BLaER1 (cell line): Measurements from ENCODE around the gene XYLT2.
A peak's percentile ranks its signal among the peaks of the same experiment; 100 is the strongest.
"Not testable (repeated sequence)": the region's sequence is repeated elsewhere in the genome, so short reads cannot be mapped to it uniquely, and the experiment has no call there.

Experiments
- H3K27ac ChIP-seq: shearing (Covaris generic); formaldehyde crosslinking; 2 replicates; pipeline ENCODE4 v1.8.1; 2022
- H3K27me3 ChIP-seq: shearing (Covaris generic); formaldehyde crosslinking; 2 replicates; pipeline ENCODE4 v1.8.1; 2022
- H3K36me3 ChIP-seq: shearing (Covaris generic); formaldehyde crosslinking; 2 replicates; pipeline ENCODE4 v1.8.1; 2022
- H3K4me1 ChIP-seq: shearing (Covaris generic); formaldehyde crosslinking; 2 replicates; pipeline ENCODE4 v1.8.1; 2022
- H3K4me2 ChIP-seq: shearing (Covaris generic); formaldehyde crosslinking; 2 replicates; pipeline ENCODE4 v1.8.1; 2022
- H3K4me3 ChIP-seq: shearing (Covaris generic); formaldehyde crosslinking; 2 replicates; pipeline ENCODE4 v1.8.1; 2022
- H3K9ac ChIP-seq: shearing (Covaris generic); formaldehyde crosslinking; 2 replicates; pipeline ENCODE4 v1.8.1; 2022
- H3K9me3 ChIP-seq: shearing (Covaris generic); formaldehyde crosslinking; 2 replicates; pipeline ENCODE4 v1.8.1; 2022
- H4K20me1 ChIP-seq: shearing (Covaris generic); formaldehyde crosslinking; 2 replicates; pipeline ENCODE4 v1.8.1; 2022
- Cebpa-rat ChIP-seq: shearing (Covaris generic); IDR thresholded peaks from 2 replicates; pipeline ENCODE4 v1.8.1; 2022

Gene XYLT2

GRCh38 chr17:50331085-50331791 lies 14.7 kb upstream of the XYLT2 start:
- H3K27me3 ChIP-seq = no peaks in the 10 kb centered on the region
- no peak overlapping the region for H3K27ac ChIP-seq
- no peak for TF ChIP-seq Cebpa-rat
- H3K36me3 ChIP-seq = no peaks in the 10 kb centered on the region
- no peaks in the 10 kb centered on the region for H3K9me3 ChIP-seq
- peaks cover 70% of the 10 kb centered on the region for H3K4me1 ChIP-seq
- no peak overlapping the region for H3K4me2 ChIP-seq
- no peak overlapping the region for H3K9ac ChIP-seq
- H4K20me1 ChIP-seq = no peaks in the 10 kb centered on the region
- no peak overlapping the region for H3K4me3 ChIP-seq

DNA sequence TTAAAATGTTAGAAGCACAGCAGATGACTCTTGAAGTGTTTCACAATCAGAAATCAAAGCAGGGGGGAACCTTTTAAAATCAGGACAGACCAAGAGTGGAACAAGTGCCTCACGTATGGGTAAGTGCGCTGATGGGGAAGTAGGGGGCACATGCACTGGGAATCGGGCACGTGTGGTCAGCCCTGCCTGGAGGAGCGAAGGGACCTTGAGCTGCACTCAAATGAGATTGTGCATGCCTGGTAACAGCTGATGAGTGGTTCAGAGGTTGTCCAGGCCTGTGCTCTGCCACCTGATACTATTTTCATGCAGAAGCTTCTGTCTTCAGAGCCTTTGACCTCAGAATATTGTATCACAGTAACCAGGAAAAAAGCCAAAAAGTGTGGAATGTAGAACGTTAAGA lies 13.7 kb upstream of the XYLT2 start:
- H3K9ac ChIP-seq = 0 out of 2 replicates have a peak overlapping the region, but pooled peaks have one; percentile 7
- no peaks in the 10 kb centered on the region for H3K9me3 ChIP-seq
- peaks cover 60% of the 10 kb centered on the region for H3K4me1 ChIP-seq
- H3K36me3 ChIP-seq = no peaks in the 10 kb centered on the region
- H4K20me1 ChIP-seq = no peaks in the 10 kb centered on the region
- no peak overlapping the region for H3K27ac ChIP-seq
- no peak overlapping the region for H3K4me3 ChIP-seq
- no peak for TF ChIP-seq Cebpa-rat
- H3K4me2 ChIP-seq = no peak overlapping the region
- H3K27me3 ChIP-seq = no peaks in the 10 kb centered on the region

DNA sequence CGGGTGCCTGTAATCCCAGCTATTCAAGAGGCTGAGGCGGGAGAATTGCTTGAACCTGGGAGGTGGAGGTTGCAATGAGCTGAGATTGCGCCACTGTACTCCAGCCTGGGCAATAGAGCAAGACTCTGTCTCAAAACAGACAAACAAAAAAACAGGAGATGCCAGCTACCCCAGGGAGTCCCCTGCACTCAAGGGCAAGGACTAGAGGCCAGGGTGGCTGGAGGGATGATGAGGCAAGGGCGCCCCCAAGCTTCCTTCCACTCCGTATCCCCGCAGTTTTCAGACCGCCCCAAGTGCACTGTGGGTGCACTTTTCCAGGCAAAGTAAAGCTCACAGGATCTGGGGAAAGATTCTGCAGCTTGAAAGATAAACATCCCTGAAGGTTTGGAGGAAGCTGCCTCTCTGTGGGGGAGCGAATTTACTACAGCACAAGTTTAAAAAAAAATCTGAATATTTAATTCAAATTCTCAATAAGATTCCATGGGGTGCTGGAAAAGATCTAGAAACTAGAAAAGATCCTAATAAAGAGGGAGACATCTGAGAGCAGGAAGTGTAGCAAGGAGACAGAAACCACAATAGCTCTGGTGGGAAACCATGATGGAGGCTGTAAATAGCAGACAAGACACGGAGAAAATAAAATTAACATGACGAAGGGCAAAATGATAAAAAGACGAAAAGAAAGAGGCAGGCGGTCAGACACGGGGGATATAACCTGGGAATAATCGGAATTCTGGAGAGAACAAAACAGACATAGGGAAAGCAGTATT lies 12.5 kb upstream of the XYLT2 start:
- peak overlapping the region; percentile 56 for H3K9ac ChIP-seq
- peaks cover 48% of the 10 kb centered on the region for H3K4me1 ChIP-seq
- peak overlapping the region; percentile 82 for H3K4me2 ChIP-seq

DNA sequence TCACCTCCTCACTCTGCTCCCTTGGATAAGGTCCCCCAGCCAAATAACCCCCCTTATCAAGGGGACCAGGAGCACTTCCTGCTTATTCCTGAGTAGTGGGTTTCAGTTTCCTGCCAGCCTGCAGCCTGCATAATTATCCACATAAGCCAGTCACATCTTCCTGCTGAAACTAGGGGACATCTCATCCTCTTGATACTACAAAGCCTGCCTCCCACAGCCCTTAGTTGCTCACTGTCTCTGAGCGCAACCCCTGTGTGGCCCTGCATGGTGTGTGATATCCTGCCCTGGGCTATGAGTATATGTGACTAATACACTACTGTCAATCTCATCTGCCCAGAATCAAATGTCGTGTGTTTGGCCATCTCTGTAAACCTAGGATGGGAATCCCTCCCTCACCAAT lies 8.0 kb upstream of the XYLT2 start:
- Histone ChIP-seq H3K4me1 (peaks cover 15% of the 10 kb centered on the region), H3K9me3 (peaks cover 24% of the 10 kb centered on the region), H3K4me3 (no peak overlapping the region), H3K9ac (no peak overlapping the region), H4K20me1 (no peaks in the 10 kb centered on the region), H3K27ac (no peak overlapping the region), H3K27me3 (no peaks in the 10 kb centered on the region), H3K36me3 (no peaks in the 10 kb centered on the region), H3K4me2 (no peak overlapping the region)
- TF ChIP-seq Cebpa-rat = no peak

More for the DNA sequence above, 12.5 kb upstream of the XYLT2 start:
- peak overlapping the region; percentile 69 for H3K27ac ChIP-seq
- not testable (repeated sequence) for H3K4me3 ChIP-seq, H3K9me3 ChIP-seq, H3K27me3 ChIP-seq, H3K36me3 ChIP-seq, H4K20me1 ChIP-seq

GRCh38 chr17:50338645-50339044 lies 7.3 kb upstream of the XYLT2 start:
- no peak for TF ChIP-seq Cebpa-rat
- Histone ChIP-seq H3K36me3 (no peaks in the 10 kb centered on the region), H3K4me3 (no peak overlapping the region), H3K27ac (no peak overlapping the region), H3K9me3 (peaks cover 24% of the 10 kb centered on the region), H3K4me2 (no peak overlapping the region), H4K20me1 (no peaks in the 10 kb centered on the region), H3K4me1 (peaks cover 8% of the 10 kb centered on the region), H3K27me3 (no peaks in the 10 kb centered on the region), H3K9ac (no peak overlapping the region)

- Histone ChIP-seq H3K36me3 (no peaks in the 10 kb centered on the region), H3K4me2 (no peak overlapping the region), H3K27ac (no peak overlapping the region), H3K9ac (no peak overlapping the region), H3K4me1 (peaks cover 6% of the 10 kb centered on the region), H3K4me3 (no peak overlapping the region), H4K20me1 (no peaks in the 10 kb centered on the region), H3K27me3 (no peaks in the 10 kb centered on the region), H3K9me3 (peaks cover 24% of the 10 kb centered on the region)
- no peak for TF ChIP-seq Cebpa-rat
These were observed 6.5 kb upstream of the XYLT2 start for GRCh38 chr17:50339381-50339780.

GRCh38 chr17:50344731-50345365 lies 1.1 kb upstream of the XYLT2 start:
- H3K4me3 ChIP-seq = peak overlapping the region; percentile 94

GRCh38 chr17:50346313-50347116 lies 589 bp downstream of the XYLT2 start:
- Histone ChIP-seq H3K9ac (peak overlapping the region; percentile 94), H3K4me2 (peak overlapping the region; percentile 97), H4K20me1 (peaks cover 44% of the 10 kb centered on the region), H3K4me1 (peaks cover 38% of the 10 kb centered on the region), H3K27ac (peak overlapping the region; percentile 92), H3K36me3 (peaks cover 10% of the 10 kb centered on the region), H3K9me3 (peaks cover 7% of the 10 kb centered on the region), H3K27me3 (no peaks in the 10 kb centered on the region), H3K4me3 (peak overlapping the region; percentile 94)
- TF ChIP-seq Cebpa-rat = no peak

More at GRCh38 chr17:50344731-50345365, 1.1 kb upstream of the XYLT2 start:
- no peaks in the 10 kb centered on the region for H3K27me3 ChIP-seq
- H3K9me3 ChIP-seq = peaks cover 9% of the 10 kb centered on the region
- H3K36me3 ChIP-seq = peaks cover 7% of the 10 kb centered on the region
- H3K4me1 ChIP-seq = peaks cover 38% of the 10 kb centered on the region
- peaks cover 31% of the 10 kb centered on the region for H4K20me1 ChIP-seq
- H3K27ac ChIP-seq = peak overlapping the region; percentile 92
- no peak for TF ChIP-seq Cebpa-rat
- peak overlapping the region; percentile 97 for H3K4me2 ChIP-seq
- H3K9ac ChIP-seq = peak overlapping the region; percentile 94; the same call in 1 of the 2 replicates

DNA sequence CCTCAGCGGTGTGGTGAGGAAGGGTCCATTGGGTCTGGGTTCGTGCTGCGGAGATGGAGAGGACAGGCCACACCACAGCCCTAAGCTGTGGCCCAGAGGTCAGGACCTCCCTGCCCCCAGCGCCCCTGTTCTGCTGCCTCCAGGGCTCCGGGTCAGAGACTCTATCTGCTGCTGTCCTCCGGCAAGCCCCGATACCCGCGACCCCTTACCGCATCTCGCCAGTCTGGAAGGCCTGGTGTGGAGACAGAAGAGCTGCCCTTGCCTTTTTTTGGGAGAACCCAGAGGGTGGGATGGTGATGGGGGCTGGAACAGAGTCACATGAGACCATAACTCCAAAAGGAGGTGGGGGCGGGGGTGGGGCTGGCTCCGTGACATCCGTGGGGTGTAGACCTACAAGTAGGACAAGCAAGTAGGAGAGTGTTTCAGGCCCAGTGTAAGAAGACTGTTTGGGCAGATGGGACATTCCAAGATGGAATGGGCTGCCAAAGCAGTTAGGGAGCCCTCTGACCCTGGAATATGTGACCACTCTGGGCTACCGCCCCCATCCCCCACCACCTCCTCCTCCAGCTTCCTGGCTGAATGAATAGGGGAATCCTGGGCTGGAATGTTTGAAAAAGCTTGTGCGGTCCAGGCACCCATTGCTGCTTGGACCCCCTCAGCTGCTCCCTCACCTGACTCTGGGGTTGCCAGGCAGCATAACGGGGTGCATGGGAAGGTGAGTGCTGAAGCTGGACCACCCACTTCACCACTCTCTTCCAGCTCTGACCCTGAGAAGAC lies 1.4 kb downstream of the XYLT2 start:
- no peaks in the 10 kb centered on the region for H3K27me3 ChIP-seq
- peaks cover 52% of the 10 kb centered on the region for H4K20me1 ChIP-seq
- H3K4me3 ChIP-seq = peak overlapping the region; percentile 94
- H3K9ac ChIP-seq = peak overlapping the region; percentile 94
- H3K4me2 ChIP-seq = peak overlapping the region; percentile 97
- peaks cover 18% of the 10 kb centered on the region for H3K36me3 ChIP-seq
- peaks cover 38% of the 10 kb centered on the region for H3K4me1 ChIP-seq
- no peaks in the 10 kb centered on the region for H3K9me3 ChIP-seq
- TF ChIP-seq Cebpa-rat = no peak
- H3K27ac ChIP-seq = peak overlapping the region; percentile 92
